Measurements from ENCODE around the gene FAM117A. TPM values are rescaled to one million over a fixed set of nuclear protein-coding genes. Genes with fewer than 3 reads are reported as not detected.
A peak's percentile ranks its signal among the peaks of the same experiment; 100 is the strongest.

The FAM117A gene
- polyA plus RNA-seq, 1 of the 3 experiments (the other 2 are of a cell fraction), result 7.8 TPM

GRCh38 chr17:49700960-49701359, 63.0 kb downstream of the FAM117A start (continued):
- TF ChIP-seq IRF3 (IDR thresholded peaks at IDR 0.05; ENCODE audit: low read depth, low read length) (no peak), USF1 (IDR thresholded peaks at IDR 0.05; ENCODE audit: borderline replicate concordance, low read depth) (no peak), FOXM1 (IDR thresholded peaks at IDR 0.05; ENCODE audit: low read depth) (no peak)

- H3K4me1 ChIP-seq (ENCODE audit: control insufficient read depth in 1 of 2, insufficient read depth in 2 of 2, low read depth in 1 of 2, low read length in 1 of 2), result peaks cover 0 to 1% of the 10 kb centered on the region in 2 experiments; a peak in 1 of 4 replicates
- H3K9ac ChIP-seq, result no peak overlapping the region
- peaks cover 3% of the 10 kb centered on the region for H3F3A ChIP-seq (replicated peaks; ENCODE audit: insufficient read depth)
- no peak for TF ChIP-seq NRF1 (IDR thresholded peaks at IDR 0.05; ENCODE audit: low read depth, low read length)
- TF ChIP-seq MAX (IDR thresholded peaks at IDR 0.05; ENCODE audit: low read depth), result no peak
- 0 out of 2 replicates have a peak, but pooled peaks have one; percentile 2 for TF ChIP-seq POLR2AphosphoS5 (IDR thresholded peaks at IDR 0.05; ENCODE audit: low read depth, low read length)
- 86% methylated on average over 8 of the region's 8 CpGs for WGBS (ENCODE audit: low lambda C conversion rate)
- no peak for DNase-seq
- CTCF ChIA-PET, result interaction anchor here (1.1 to 50.8 kb wide), 7 partner anchors 7 to 297 kb away, joined by 4 to 2107 read pairs (median 6); partner anchors contain the start of genes NGFR, NXPH3 and SLC35B1
- H3K4me2 ChIP-seq, result no peak overlapping the region
- no peaks in the 10 kb centered on the region for H3K27me3 ChIP-seq (ENCODE audit: insufficient read depth)
- no peak overlapping the region for H2AFZ ChIP-seq (ENCODE audit: low read depth)
- no peak overlapping the region for H3K27ac ChIP-seq (ENCODE audit: low read depth in 2 of 2, low read length in 1 of 2)
- peaks cover 35 to 37% of the 10 kb centered on the region in 2 experiments for H3K36me3 ChIP-seq (replicated peaks in 1 of 2; ENCODE audit: control insufficient read depth in 1 of 2, insufficient read depth in 2 of 2, low read length in 1 of 2)
- no peaks in the 10 kb centered on the region for H3K9me2 ChIP-seq
- H3K4me3 ChIP-seq (ENCODE audit: low read depth in 2 of 2, low read length in 1 of 2), result no peak overlapping the region
- no peaks in the 10 kb centered on the region for H3K79me2 ChIP-seq (ENCODE audit: insufficient read depth)
- H4K20me1 ChIP-seq (ENCODE audit: insufficient read depth), result no peaks in the 10 kb centered on the region
- POLR2A ChIA-PET, result interaction anchor here (0.7 to 1.6 kb wide), 5 partner anchors 8 to 185 kb away, joined by 3 to 5 read pairs (median 4); partner anchors contain the start of genes NXPH3 and SLC35B1
- H3K9me3 ChIP-seq, result no peaks in the 10 kb centered on the region
These were observed 63.9 kb downstream of the FAM117A start for GRCh38 chr17:49699966-49700575.

- H3K27ac ChIP-seq (ENCODE audit: low read depth in 2 of 2, low read length in 1 of 2), result no peak overlapping the region
- no peaks in the 10 kb centered on the region for H3K27me3 ChIP-seq (ENCODE audit: insufficient read depth)
- no peaks in the 10 kb centered on the region for H3K9me3 ChIP-seq
- peaks cover 3% of the 10 kb centered on the region for H3F3A ChIP-seq (replicated peaks; ENCODE audit: insufficient read depth)
- ChIA-PET CTCF (interaction anchor here (1.1 to 50.8 kb wide), 10 partner anchors 9 to 300 kb away, joined by 3 to 2107 read pairs (median 11); partner anchors contain the start of genes NGFR, NXPH3 and SLC35B1), POLR2A (interaction anchor here (1.2 kb wide), 1 partner anchor 132 kb away, joined by 4 read pairs; no protein-coding TSS in a partner anchor)
- peaks cover 17% of the 10 kb centered on the region in 2 experiments for H3K36me3 ChIP-seq (replicated peaks in 1 of 2; ENCODE audit: control insufficient read depth in 1 of 2, insufficient read depth in 2 of 2, low read length in 1 of 2)
- H3K79me2 ChIP-seq (ENCODE audit: insufficient read depth), result no peaks in the 10 kb centered on the region
- no peak overlapping the region for H3K4me2 ChIP-seq
- no peak overlapping the region for H2AFZ ChIP-seq (ENCODE audit: low read depth)
- H3K9ac ChIP-seq, result no peak overlapping the region
- no peaks in the 10 kb centered on the region for H4K20me1 ChIP-seq (ENCODE audit: insufficient read depth)
- peaks cover 0 to 2% of the 10 kb centered on the region in 2 experiments; a peak in 1 of 4 replicates for H3K4me1 ChIP-seq (ENCODE audit: control insufficient read depth in 1 of 2, insufficient read depth in 2 of 2, low read depth in 1 of 2, low read length in 1 of 2)
- DNase-seq, result no peak
- TF ChIP-seq USF1 (IDR thresholded peaks at IDR 0.05; ENCODE audit: borderline replicate concordance, low read depth), result no peak
- 54% methylated on average over 6 of the region's 6 CpGs for whole genome bisulfite sequencing (ENCODE audit: low lambda C conversion rate)
- no peaks in the 10 kb centered on the region for H3K9me2 ChIP-seq
- H3K4me3 ChIP-seq (ENCODE audit: low read depth in 2 of 2, low read length in 1 of 2), result no peak overlapping the region
These were observed 65.9 kb downstream of the FAM117A start for GRCh38 chr17:49698005-49698404.
